HepG2 (cell line): ENCODE data around the gene ACSM6.

Experiments
- CTCF ChIP-seq: sonication (generic); formaldehyde crosslinking; IDR thresholded peaks from 2 replicates; pipeline ENCODE4 v1.5.0; 2020; ENCODE audit warnings: mild to moderate bottlenecking, missing genetic modification reagents, moderate library complexity
- DNMT1 ChIP-seq: sonication (generic); formaldehyde crosslinking; IDR thresholded peaks from 2 replicates; pipeline ENCODE4 v1.5.1; 2020; ENCODE audit warnings: mild to moderate bottlenecking, missing genetic modification reagents
- HDAC2 ChIP-seq: sonication (generic); formaldehyde crosslinking; IDR thresholded peaks from 2 replicates; pipeline ENCODE4 v1.4.0; 2020; ENCODE audit warnings: missing genetic modification reagents
- HNRNPL ChIP-seq: fragments of 200-400 bp; formaldehyde crosslinking; IDR thresholded peaks from 2 replicates; pipeline ENCODE4 v1.6.1; 2017; ENCODE audit warnings: mild to moderate bottlenecking, low read depth, low read length
- POLR2A ChIP-seq, 2 experiments: IDR thresholded peaks; 2 replicates each; pipeline ENCODE4 v1.6.1; 2011; ENCODE audit warnings: low read depth in 2 of 2, low read length in 2 of 2, mild to moderate bottlenecking in 1 of 2, moderate library complexity in 1 of 2; ENCODE audit not compliant: insufficient read depth in 1 of 2
- SP1 ChIP-seq, 2 experiments: fragments of 450-650 bp in 1 of 2; sonication (generic) in 1 of 2; formaldehyde crosslinking in 1 of 2; IDR thresholded peaks; 2 replicates each; pipeline versions ENCODE4 v1.4.0 to v1.6.1; 2016 to 2020; ENCODE audit warnings: missing genetic modification reagents in 1 of 2
- ZNF274 ChIP-seq: sonication (generic); formaldehyde crosslinking; IDR thresholded peaks from 2 replicates; pipeline ENCODE4 v1.5.1; 2020; ENCODE audit warnings: mild to moderate bottlenecking, missing genetic modification reagents
- ZNF703 ChIP-seq: sonication (generic); formaldehyde crosslinking; IDR thresholded peaks from 2 replicates; pipeline ENCODE4 v1.5.1; 2020; ENCODE audit warnings: missing genetic modification reagents, mild to moderate bottlenecking, moderate library complexity, borderline replicate concordance
- TF ChIP-seq, protein P1 (sequence below): sonication (generic); formaldehyde crosslinking; IDR thresholded peaks from 2 replicates; pipeline ENCODE4 v1.5.0; 2020; ENCODE audit warnings: missing genetic modification reagents

GRCh38 chr10:95236068-95236903, 42.2 kb downstream of the ACSM6 start:
- TF ChIP-seq POLR2A (IDR thresholded peaks at IDR 0.05; ENCODE audit: insufficient read depth in 1 of 2, low read depth in 2 of 2, low read length in 2 of 2) (no peak), ZNF274 (no peak), ZNF703 (no peak), DNMT1 (CRISPR knock-in tag) (no peak), SP1 (IDR thresholded peaks at IDR 0.05) (no peak), SP1 (CRISPR knock-in tag; IDR thresholded peaks at IDR 0.05) (no peak), CTCF (CRISPR knock-in tag) (no peak), HDAC2 (CRISPR knock-in tag) (no peak), HNRNPL (no peak)
- TF ChIP-seq, protein P1, sequence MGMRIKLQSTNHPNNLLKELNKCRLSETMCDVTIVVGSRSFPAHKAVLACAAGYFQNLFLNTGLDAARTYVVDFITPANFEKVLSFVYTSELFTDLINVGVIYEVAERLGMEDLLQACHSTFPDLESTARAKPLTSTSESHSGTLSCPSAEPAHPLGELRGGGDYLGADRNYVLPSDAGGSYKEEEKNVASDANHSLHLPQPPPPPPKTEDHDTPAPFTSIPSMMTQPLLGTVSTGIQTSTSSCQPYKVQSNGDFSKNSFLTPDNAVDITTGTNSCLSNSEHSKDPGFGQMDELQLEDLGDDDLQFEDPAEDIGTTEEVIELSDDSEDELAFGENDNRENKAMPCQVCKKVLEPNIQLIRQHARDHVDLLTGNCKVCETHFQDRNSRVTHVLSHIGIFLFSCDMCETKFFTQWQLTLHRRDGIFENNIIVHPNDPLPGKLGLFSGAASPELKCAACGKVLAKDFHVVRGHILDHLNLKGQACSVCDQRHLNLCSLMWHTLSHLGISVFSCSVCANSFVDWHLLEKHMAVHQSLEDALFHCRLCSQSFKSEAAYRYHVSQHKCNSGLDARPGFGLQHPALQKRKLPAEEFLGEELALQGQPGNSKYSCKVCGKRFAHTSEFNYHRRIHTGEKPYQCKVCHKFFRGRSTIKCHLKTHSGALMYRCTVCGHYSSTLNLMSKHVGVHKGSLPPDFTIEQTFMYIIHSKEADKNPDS, result no peak
